NCI-H2171 (cell line): ENCODE measurements around the gene POGK.
A peak's percentile ranks its signal among the peaks of the same experiment; 100 is the strongest.
"Not testable (repeated sequence)": the region's sequence is repeated elsewhere in the genome, so short reads cannot be mapped to it uniquely, and the experiment has no call there.

Experiments
- DNase-seq: peaks from one replicate; lab custom pipeline; 2025; lab: John Stamatoyannopoulos, UW

The POGK gene

DNA sequence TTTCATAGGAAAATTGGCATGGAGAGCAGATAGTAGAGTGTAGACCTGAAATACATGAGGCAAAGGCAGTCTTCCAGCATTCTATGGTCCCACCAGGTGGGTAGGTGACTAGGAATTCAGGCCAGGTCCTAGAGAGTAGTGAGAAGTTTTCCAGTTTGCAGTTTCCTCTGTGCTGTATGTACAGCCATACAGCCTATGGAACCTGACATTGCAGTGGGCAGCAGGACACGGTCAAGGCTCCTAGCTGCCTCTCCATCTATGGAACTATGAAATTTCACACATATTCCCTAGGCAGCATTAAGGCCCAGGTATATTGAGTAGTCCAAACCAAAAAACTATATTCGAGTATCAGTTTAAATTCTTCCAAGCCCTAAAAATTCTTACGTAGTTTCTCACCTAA is 16.3 kb downstream of the POGK start:
- DNase-seq: no peak

- no peak for DNase-seq
Observed at GRCh38 chr1:166857995-166858394, 18.7 kb downstream of the POGK start.

GRCh38 chr1:166858726-166859419 is 19.6 kb downstream of the POGK start:
- DNase-seq: no peak

DNA sequence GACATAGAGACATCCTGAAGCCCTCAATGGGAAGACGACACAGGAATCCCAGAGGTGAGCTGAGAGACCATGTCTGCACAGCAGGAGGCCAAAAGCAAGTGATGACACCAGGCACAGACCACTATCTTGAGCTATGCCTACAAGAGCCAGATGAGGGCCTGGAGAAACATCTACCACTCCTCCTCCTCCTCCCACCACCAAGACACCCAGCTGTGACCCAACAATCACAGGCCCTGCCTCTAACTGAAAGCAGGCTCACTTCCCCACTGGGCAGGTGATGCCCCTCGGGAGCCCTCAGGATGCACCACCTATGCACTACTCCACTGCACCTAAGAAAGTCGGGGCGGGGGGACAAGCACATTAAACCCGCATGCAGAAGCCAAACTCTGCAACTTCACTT is 20.3 kb downstream of the POGK start:
- DNase-seq: no peak

DNA sequence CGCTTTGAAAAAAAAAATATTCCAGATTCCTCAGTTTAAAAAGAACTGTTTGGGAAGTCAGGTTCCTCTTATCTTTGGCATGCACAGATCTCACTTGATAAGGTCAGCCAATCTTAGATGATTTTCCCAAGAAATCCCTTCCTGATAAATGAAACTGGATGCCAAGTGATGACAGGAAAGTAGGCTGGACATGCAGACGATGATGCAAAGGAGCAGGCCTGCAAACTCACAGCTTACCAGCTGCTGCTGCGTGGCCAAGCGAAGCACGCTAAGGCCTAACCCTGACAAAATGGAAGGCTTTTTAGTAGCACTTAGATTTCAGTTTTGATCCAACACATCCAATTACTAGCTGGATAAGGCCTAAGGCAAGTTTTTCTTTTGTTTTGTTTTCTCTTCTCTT is 26.7 kb downstream of the POGK start:
- no peak for DNase-seq

DNA sequence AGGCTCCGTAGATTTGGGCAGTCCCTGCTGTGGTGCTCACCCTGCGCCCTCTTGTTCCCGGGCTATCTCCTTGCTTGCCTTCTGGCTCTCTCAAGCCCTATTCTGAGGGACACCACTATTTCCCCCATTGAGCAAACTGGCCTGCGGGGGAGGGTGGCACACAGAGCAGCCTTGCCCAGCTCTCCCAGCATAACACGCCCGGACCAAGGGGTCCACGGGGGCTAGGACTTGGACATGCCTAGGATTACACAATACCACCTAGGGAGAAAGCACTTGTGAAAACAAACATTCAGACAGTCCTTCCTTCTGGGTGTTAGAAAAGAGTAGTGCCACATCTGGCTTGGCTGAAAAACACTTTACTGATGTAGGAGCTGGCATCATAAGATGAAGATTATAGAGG is 29.4 kb downstream of the POGK start:
- no peak for DNase-seq

DNA sequence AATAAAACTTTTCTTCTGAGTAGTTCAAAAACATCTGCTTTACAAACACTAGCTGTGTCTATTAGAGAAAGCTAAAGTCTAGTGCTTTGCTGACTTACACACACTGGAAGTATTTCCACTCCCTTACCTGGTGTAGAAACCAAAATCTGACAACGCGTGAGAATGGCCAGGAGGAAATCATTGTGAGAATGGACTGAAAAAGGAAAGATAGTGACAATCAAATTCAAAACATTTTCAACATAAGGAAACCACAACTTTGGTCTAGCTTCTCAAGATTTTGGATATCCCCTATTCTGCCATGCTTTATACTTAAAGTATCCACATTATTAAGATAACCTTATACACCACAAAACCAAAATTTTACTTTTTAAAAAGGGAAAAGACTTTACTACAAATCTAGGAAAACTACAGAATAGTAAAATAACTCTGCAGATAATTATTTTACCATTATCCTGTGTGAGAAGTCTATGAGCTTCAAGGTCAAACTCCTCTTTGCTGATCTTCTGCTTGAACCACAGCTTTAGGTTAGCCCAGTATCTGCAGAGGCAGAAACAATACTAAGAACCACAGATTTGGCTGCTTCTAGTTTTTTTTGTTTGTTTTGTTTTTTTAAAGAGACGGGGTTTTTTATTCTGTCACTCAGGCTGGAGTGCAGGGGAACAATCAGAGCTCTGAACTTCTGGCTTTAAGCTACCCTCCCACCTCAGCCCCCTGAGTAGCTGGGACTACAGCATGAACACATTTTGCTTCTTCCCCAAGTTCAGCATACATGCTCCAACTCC is 30.2 kb downstream of the POGK start:
- DNase-seq: no peak

GRCh38 chr1:166870584-166870983 is 31.3 kb downstream of the POGK start:
- no peak for DNase-seq

DNA sequence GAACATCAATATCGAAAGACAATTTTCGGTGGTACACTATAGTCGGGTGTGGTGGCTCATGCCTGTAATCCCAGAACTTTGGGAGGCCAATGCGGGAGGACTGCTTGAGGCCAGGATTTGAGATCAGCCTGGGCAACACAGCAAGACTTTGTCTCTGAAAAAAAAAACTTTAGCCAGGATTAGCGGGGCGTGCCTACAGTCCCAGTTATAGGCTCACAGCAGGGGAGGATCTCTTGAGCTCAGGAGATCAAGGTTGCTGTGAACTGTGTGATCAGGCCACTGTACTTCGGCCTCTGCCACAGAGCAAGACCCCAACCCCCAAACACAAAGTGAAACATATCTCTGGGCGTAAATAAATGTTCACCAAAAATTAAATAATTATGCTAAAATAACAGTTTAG is 35.2 kb downstream of the POGK start:
- DNase-seq: no peak

- DNase-seq: no peak
Observed at GRCh38 chr1:166875302-166875733, 36.0 kb downstream of the POGK start.

DNA sequence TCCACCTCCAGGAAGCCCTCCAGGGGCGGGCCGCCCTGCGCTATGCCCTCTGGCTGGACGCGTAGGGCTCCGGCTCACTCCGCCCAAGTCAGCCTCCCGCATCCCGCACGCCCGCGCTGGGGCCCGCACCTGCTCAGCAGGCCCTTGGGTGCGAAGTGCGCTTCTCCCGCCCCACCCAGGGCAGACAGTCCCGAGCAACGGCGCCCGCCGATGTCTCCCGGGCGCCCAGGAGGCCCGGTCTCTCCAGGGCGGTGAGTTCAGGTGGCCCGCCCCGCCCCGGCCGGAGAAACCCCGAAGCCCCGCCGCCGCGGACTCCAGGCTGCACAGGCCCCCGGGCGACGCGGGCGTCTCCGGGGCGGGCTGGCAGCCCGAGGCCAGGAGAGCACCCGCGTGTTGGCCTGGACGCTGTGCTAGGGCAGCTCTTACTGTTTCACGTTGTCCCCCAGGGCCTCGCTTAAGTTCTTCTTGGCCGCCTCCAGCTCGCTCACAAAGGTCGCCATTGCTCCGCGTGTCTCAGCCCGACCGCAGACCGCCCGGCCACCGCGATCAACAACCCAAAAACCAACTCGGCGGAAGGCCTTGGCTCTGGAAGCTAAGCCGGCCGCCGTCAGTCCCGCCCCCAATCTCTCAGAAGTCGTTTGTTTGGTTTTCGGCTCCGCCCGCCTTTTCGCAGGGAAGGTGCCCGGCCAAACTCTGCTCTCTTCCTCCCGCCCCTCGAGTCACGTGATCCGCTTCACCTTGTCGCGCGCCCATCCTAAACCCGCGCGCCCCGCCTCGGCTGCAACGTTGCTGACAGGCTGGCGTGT is 36.7 kb downstream of the POGK start, which contains the start of gene TADA1:
TADA1 (minus strand) TSS at position 531 of the 806 bp plus-strand sequence; CDS start at position 500, 31 bp downstream.
- DNase-seq: peak; percentile 99

DNA sequence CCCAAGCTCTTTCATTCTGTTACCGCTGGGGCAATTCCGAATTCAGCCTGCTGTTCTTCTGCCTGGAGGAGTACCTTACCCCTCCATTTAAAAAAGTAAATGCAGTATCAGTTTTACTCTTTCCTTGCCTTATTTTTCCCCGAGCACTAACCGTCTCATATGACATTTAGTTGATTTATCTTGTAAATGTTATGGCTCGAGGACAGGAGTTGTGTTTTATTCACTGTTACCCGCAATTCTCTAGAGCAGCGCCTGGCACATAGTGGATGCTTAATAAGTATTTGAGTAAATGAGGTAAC is 37.2 kb downstream of the POGK start:
- no peak for DNase-seq

- not testable (repeated sequence) for DNase-seq
Observed at GRCh38 chr1:166878173-166878917, 39.1 kb downstream of the POGK start.

- DNase-seq: no peak
Observed at GRCh38 chr1:166882893-166883292, 43.6 kb downstream of the POGK start.

GRCh38 chr1:166884040-166884642 is 44.9 kb downstream of the POGK start:
- DNase-seq: no peak

DNA sequence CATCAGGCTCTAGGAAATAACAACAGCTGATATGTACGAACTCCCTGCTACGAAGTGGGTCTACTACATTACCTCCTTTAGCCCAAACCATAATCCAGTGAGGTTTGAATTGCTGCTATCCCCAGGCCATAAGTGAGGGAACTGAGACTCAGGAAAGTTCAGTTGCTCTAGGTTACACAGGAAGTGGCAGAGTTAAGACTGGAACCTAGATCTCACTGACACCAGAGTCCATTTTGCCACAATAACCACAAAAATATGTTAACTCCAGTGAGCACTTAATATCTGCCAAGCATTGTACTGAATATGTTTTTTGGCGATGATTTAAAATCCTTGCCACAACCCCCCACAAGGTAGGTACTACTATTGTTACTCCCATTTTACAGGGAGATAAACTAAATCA is 45.7 kb downstream of the POGK start:
- DNase-seq: no peak

GRCh38 chr1:166888373-166889111 is 49.3 kb downstream of the POGK start:
- no peak for DNase-seq

DNA sequence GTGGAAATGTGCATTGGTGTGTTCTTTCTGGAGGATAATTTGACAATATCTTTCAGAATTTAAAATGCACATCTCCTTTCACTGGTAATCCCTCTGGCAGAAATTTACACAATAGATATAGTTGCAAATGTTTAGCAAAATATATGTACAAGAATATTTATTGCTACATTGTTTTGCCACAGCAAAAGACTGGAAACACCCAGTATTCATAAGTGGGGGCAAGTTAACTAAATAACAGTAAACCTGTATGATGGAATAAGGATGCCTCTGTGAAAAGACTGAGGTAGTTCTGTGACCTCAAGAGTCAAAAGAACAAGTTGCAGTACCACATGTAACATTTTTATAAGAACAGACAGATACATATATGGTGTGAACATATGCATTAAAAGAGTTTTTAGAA is 50.5 kb downstream of the POGK start:
- DNase-seq: no peak

- no peak for DNase-seq
Observed at GRCh38 chr1:166895766-166896165, 56.5 kb downstream of the POGK start.

DNA sequence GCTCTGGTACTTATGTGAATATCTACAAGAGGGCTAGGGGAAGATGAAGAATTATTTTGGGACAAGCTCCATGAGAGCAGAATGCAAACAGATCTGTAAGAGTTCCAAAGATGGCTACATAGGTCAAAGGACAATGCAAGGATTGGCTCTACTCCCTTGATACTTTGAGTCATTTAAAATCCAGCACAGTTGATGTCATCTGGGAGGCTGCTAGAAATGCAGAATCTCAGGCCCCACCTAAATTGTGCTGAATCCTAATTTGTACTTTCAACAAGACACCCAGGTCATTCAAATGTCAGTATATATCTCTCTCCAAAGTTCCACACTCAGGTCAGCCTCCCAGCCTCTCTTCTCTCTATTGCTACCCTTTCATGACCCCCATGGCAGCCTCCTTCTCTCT is 60.5 kb downstream of the POGK start:
- no peak for DNase-seq

DNA sequence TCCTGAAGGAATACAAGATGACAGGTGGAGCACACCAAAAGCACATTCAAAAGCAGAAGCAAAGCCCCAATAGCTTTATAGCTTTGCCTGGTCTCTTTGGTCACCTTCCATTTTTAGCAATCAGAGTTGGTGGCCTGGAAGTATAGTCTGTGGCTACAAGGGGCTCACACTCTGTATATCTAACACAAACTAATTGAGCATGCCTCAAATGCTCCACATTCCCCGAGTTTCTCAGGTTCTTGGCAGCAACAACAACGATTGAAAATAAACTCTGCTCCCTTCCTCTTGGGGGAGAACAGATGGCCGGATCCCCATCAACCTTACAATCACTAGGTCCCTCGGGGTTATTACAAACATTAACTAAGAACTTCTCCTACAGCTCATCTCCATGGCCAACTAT is 61.7 kb downstream of the POGK start:
- DNase-seq: no peak
